ENCODE data around the gene ZKSCAN3.
"Not testable (repeated sequence)": the region's sequence is repeated elsewhere in the genome, so short reads cannot be mapped to it uniquely, and the experiment has no call there.

The ZKSCAN3 gene

GRCh38 chr6:28371706-28372451 is 22.1 kb downstream of the ZKSCAN3 start:
- DNase-seq (ENCODE audit: low read depth in 2 of 2, low spot score in 1 of 2) = no peak

DNA sequence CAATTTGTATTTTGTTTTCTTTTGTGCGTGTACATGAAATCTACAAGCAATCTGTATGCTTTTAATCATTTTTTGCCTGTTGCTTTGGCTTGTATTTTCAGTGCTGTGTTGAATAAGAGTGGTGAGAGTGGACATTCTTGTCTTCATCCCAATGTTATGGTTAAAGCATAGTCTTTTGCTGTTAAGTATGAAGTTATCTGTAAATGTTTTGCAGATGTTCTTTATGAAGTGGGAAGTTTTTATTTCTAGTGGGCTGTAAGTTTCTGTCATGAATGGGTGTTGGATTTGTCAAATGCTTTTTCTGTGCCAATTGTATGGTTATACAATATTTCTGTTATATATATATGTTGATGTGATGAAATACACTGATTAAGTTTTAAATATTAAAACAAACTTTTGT is 24.2 kb downstream of the ZKSCAN3 start:
- no peak for DNase-seq (ENCODE audit: low read depth in 2 of 2, low spot score in 1 of 2)

GRCh38 chr6:28377879-28378278 is 28.1 kb downstream of the ZKSCAN3 start:
- no peak for DNase-seq (ENCODE audit: low read depth in 2 of 2, low spot score in 1 of 2)

DNA sequence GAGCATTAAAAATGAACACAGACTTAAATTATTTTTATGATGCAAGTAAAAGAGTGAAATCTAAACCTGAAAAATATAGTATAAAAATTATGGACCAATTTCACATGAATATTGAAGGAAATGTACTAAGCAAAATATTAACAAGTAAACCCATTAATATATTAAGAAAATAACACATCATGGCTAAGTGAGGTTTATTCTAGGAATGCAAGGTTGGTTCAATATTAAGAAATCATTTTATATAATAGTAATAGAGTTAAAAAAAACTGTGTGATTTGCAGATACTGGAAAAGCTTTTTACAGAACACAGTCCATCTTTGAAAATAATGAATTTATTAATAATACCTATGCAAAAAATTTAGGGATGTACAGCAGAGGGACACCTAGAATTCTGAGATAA is 28.9 kb downstream of the ZKSCAN3 start:
- DNase-seq (ENCODE audit: low read depth in 2 of 2, low spot score in 1 of 2) = no peak

- no peak for DNase-seq (ENCODE audit: low read depth in 2 of 2, low spot score in 1 of 2)
Measured at GRCh38 chr6:28380381-28380780, 30.6 kb downstream of the ZKSCAN3 start.

DNA sequence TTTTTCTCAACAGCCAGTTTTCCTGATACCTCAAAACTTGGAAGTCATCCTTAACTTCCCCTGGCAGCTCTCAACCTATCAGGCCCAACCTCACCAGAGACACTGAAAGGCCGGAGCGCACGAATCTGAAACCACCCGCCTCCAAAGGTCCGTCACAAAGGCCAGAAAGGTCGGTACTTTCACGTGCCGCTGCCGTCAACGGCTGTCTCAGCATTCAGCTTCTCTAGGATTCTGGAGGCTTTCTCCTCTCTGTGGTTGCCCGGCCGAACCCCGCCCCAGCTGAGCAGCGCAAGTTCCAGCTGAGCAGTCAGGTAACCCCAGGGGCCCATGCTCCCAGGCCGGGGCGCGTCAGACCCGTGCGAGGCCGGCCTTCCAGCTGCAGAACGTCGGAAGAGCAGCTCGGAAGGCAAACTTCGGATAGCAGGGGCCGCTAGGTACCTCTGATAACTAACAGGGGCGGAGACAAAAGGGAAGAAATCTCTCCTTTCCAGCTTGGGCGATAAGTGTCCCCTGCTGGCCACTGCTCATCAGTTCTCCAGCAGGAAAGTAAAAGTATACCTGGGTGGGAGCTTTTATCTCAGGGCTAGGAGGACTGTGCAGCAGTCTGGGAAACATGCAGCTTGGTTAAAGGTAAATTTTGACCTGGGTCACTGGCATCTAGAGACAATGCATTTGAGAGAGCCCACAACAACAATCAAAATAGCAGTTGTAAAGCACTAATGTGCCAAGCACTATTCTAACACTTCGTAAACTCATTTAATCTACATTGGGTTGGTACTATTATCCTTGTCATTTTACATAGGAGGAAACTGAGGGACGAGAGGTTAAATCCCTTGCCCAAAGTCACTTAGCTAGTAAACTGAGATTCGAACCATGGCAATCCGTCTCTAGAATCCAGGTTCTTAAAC is 33.7 kb downstream of the ZKSCAN3 start:
- DNase-seq (ENCODE audit: low read depth in 2 of 2, low spot score in 1 of 2) = no peak

- no peak for DNase-seq (ENCODE audit: low read depth in 2 of 2, low spot score in 1 of 2)
Measured at GRCh38 chr6:28384143-28384533, 34.4 kb downstream of the ZKSCAN3 start.

GRCh38 chr6:28390688-28391087 is 40.9 kb downstream of the ZKSCAN3 start:
- no peak for DNase-seq (ENCODE audit: low read depth in 2 of 2, low spot score in 1 of 2)

- DNase-seq (ENCODE audit: low read depth in 2 of 2, low spot score in 1 of 2) = no peak
Measured at GRCh38 chr6:28393912-28394662, 44.3 kb downstream of the ZKSCAN3 start.

DNA sequence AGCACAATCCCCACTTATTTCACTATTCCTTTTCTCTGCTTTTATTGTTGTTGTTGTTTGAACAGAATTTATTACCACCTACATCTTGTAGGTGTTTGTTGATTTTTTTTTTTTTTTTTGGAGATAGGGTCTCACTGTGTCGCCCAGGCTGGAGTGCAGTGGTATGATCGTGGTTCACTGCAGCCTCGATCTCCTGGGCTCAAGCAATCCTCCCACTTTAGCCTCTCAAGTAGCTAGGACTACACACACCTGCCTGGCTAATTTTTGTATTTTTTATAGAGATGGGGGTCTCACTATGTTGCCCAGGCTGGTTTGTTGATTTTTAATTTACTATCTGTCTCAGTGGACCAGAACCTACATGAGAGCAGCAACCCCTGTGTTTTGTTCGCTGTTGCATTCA is 46.2 kb downstream of the ZKSCAN3 start:
- no peak for DNase-seq (ENCODE audit: low read depth in 2 of 2, low spot score in 1 of 2)

DNA sequence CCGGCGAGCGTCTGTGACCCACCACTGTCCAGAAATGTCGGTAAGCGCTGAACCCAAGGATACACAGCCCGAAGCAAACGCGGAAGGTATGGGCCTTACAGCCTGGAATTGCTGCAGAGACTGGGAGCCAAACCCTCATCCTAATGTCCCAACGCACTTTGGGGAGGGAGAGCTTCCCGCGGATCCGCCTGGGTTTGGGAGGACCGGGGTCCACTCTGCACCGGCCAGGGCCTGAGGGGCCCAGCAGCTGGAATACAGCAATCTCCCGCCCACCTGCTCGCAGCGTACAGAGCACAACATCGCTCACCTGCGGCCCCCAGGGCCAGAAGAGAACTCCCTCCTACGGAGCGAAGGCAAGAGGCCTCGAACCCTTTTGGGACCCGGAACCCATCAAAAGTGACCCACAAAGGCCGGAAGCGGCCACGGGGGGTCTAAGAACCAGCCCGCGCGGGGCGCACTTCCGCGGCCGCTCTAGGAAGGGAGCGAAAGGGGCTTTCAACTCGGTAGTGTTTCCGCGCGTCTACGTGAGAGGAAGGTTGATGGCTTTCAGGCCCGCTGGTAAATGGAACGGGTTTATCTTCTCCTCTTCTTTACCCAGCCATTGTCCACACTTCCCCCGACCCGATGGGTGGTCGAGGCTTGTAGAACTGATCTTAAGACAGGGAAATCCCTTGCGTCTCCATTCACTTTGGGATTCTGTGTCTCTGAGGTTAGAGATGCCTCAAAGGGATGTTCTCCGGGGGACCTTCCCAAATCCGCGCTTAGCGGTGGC is 49.8 kb downstream of the ZKSCAN3 start, which contains the start of gene ZSCAN12:
TSS of gene ZSCAN12 (minus strand) at position 398 of the 772 bp plus-strand sequence. CDS start 1,342 bp downstream, outside the sequence.
- DNase-seq (ENCODE audit: low read depth in 2 of 2, low spot score in 1 of 2) = peak; percentile 65 to 66

DNA sequence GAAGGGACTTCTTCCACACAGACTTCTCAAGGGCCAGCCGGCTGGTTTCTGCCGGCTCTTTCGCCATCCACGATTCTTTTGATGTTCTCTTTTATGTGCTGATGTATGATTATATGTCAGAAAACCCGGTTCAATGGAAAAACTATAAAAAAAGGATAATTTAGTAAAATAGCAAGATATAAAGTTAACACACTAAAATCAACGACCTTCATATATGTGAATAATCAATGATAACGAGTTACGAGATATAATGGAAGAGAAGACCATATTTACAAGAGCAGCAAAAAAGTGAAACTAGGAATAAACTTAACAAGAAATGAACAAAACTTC is 50.3 kb downstream of the ZKSCAN3 start:
- DNase-seq (ENCODE audit: low read depth in 2 of 2, low spot score in 1 of 2) = no peak

DNA sequence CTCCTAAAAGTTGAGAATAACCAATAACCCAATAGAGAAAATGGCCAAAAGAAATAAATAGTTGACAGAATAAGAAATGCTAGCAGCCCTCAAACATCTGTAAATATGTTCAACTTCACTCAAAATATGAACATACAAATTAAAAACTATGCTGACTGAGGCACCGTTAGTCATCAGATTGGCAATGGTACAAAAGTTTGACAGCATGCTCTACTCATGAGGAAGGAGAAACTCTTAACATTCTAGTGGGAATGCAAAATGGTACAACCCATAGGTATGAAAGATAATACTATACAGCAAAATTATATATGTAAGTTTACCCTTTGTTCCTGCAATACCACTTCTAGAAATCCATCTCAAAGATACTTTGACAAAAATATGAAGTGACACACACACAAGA is 51.4 kb downstream of the ZKSCAN3 start:
- no peak for DNase-seq (ENCODE audit: low read depth in 2 of 2, low spot score in 1 of 2)

DNA sequence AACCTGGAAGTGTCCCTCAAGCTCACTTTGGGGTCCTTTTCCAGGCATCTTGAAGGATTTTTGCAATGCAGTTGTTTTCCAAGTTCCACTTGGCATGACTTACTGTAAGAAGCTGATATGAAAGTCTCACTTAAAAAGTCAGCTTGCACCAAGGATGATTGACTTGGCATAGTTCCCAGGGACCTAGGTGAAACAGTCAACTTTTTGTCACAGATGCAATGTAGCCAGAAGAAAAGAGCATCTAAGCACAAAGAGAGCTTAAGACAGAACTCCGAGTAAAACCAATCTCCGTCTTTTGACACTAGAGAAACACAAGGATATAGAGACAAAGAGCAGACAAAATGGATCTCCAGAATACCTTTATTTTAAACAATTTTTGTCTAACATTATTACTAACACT is 52.5 kb downstream of the ZKSCAN3 start:
- no peak for DNase-seq (ENCODE audit: low read depth in 2 of 2, low spot score in 1 of 2)

- not testable (repeated sequence) for DNase-seq (ENCODE audit: low read depth in 2 of 2, low spot score in 1 of 2)
Measured at GRCh38 chr6:28403923-28404322, 54.2 kb downstream of the ZKSCAN3 start.

DNA sequence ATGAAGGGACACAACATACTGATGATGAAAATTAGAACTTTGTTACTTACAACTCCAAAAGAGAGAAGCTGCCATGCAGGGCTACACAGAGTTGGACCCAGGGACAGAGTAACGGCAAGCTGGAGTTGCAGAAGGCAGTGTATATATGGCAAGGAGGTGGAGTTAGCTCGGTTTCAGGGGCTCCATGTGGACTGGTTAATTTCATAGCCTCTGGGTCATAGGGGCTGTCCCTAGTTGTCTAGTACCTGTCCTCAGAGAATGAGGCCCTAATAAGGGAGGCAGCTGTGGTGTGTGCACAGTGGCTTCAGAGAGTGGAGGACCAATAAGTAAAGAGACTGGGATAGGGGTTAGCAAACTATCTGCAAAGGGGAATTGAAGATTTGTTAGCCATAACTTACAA is 57.7 kb downstream of the ZKSCAN3 start:
- no peak for DNase-seq (ENCODE audit: low read depth in 2 of 2, low spot score in 1 of 2)

DNA sequence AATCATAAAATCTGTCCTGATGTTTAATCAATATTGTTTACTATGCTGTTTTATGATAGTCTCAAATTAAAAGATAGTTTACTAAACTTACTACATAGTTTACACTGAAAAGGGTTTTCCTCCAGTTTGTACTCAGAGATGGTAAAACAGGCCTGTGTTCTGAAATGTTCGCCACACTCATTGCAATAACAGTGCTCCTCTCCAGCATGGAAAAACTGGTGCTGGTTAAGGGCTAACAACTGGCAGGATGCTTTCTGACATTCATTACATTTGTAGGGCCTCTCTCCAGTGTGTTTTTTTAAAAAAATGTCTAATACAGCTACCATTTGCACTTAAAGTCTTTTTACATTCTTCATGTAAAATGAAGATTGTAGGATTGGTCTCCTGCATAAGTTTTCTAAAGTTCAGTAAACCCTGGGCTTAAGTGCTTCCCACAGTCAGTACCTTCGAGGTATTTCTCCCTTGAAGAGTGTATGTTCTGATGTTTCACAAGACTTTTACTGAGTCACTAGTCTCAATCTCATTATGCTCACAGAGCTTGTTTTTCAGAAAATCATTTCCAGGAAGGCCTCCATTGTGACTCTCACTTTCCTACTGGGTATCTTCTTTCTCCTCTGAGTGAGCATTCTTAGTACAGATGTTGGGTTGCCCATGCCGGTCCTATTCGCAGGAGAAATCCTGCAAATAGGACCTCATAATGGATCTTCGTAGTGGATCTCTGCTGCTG is 58.5 kb downstream of the ZKSCAN3 start:
- no peak for DNase-seq (ENCODE audit: low read depth in 2 of 2, low spot score in 1 of 2)

- DNase-seq (ENCODE audit: low read depth in 2 of 2, low spot score in 1 of 2) = no peak
Measured at GRCh38 chr6:28410767-28411166, 61.0 kb downstream of the ZKSCAN3 start.

- DNase-seq (ENCODE audit: low read depth in 2 of 2, low spot score in 1 of 2) = no peak
Measured at GRCh38 chr6:28413681-28414080, 63.9 kb downstream of the ZKSCAN3 start.

All from stimulated activated CD8-positive, alpha-beta memory T cell treated with anti-CD3 and anti-CD28 coated beads, Interleukin-4, amount 100 ng/mL, for 4 hours (primary cell).